WTC11 (cell line): Measurements from ENCODE around the gene CHAT. TPM values are rescaled to one million over a fixed set of nuclear protein-coding genes. Genes with fewer than 3 reads are reported as not detected.
A peak's percentile ranks its signal among the peaks of the same experiment; 100 is the strongest.

Source experiments
- ATAC-seq: fragments of 200-7000 bp; cut with Tn5 transposase; 2 replicates; pipeline ENCODE4 v1.10.0; 2021; ENCODE audit warnings: mild to moderate bottlenecking, moderate library complexity
- CTCF ChIA-PET: fragments of 300-600 bp; sonication (Branson Sonifier 250); formaldehyde crosslinking; loops from one replicate; lab custom pipeline; 2021; ENCODE audit warnings: antibody characterized with exemption; lab: Charles Lee
- POLR2A ChIA-PET: fragments of 350-600 bp; sonication (Branson Sonifier 250); formaldehyde crosslinking; loops from one replicate; lab custom pipeline; 2021; ENCODE audit warnings: antibody characterized with exemption; lab: Charles Lee
- DNase-seq: peaks from one replicate; pipeline ENCODE4 v3.0.0; 2021; ENCODE audit warnings: low spot score
- H3K27ac Mint-ChIP-seq: 2 replicates; pipeline ENCODE4 v1.8.0; 2021; ENCODE audit warnings: mixed read lengths
- H3K27me3 Mint-ChIP-seq: 2 replicates; pipeline ENCODE4 v1.8.0; 2021; ENCODE audit warnings: low read depth, mild to moderate bottlenecking, moderate library complexity, mixed read lengths
- H3K36me3 Mint-ChIP-seq: 2 replicates; pipeline ENCODE4 v1.8.0; 2021; ENCODE audit warnings: mixed read lengths
- H3K4me1 Mint-ChIP-seq: 2 replicates; pipeline ENCODE4 v1.8.0; 2022; ENCODE audit warnings: mixed read lengths
- H3K4me3 Mint-ChIP-seq: 2 replicates; pipeline ENCODE4 v1.8.0; 2021; ENCODE audit warnings: mild to moderate bottlenecking, moderate library complexity, mixed read lengths
- H3K9me3 Mint-ChIP-seq: 2 replicates; pipeline ENCODE4 v1.8.0; 2021; ENCODE audit warnings: mixed read lengths
- AR ChIP-seq: fragments of 250-450 bp; sonication (Bioruptor Pico); IDR thresholded peaks from 2 replicates; pipeline ENCODE4 v1.9.0; 2021; ENCODE audit warnings: mild to moderate bottlenecking
- ATF2 ChIP-seq: sonication (generic); formaldehyde crosslinking; IDR thresholded peaks from 2 replicates; pipeline ENCODE4 v1.8.1; 2022; ENCODE audit warnings: low read depth, missing genetic modification reagents, borderline replicate concordance
- CREB1 ChIP-seq: sonication (generic); formaldehyde crosslinking; IDR thresholded peaks from 2 replicates; pipeline ENCODE4 v1.8.0; 2023; ENCODE audit warnings: mild to moderate bottlenecking, missing genetic modification reagents
- FOXK1 ChIP-seq: sonication (generic); formaldehyde crosslinking; IDR thresholded peaks from 2 replicates; pipeline ENCODE4 v1.8.0; 2022; ENCODE audit warnings: mild to moderate bottlenecking, moderate library complexity, missing genetic modification reagents
- GABPB1 ChIP-seq: sonication (generic); formaldehyde crosslinking; IDR thresholded peaks from 2 replicates; pipeline ENCODE4 v1.8.1; 2023; ENCODE audit warnings: mild to moderate bottlenecking, missing genetic modification reagents
- MLX ChIP-seq: sonication (generic); formaldehyde crosslinking; IDR thresholded peaks from 2 replicates; pipeline ENCODE4 v1.8.1; 2023; ENCODE audit warnings: mild to moderate bottlenecking, missing genetic modification reagents, moderate library complexity
- MYBL2 ChIP-seq: sonication (generic); formaldehyde crosslinking; IDR thresholded peaks from 2 replicates; pipeline ENCODE4 v1.8.1; 2023; ENCODE audit warnings: mild to moderate bottlenecking, moderate library complexity, missing genetic modification reagents
- USF1 ChIP-seq: sonication (generic); formaldehyde crosslinking; IDR thresholded peaks from 2 replicates; pipeline ENCODE4 v1.8.0; 2022; ENCODE audit warnings: mild to moderate bottlenecking, missing genetic modification reagents
- ZMAT4 ChIP-seq: fragments of 250-450 bp; sonication (Bioruptor Pico); IDR thresholded peaks from 2 replicates; pipeline ENCODE4 v1.9.0; 2021; ENCODE audit warnings: mild to moderate bottlenecking
- ZNF138 ChIP-seq: sonication (generic); formaldehyde crosslinking; conservative IDR thresholded peaks from 2 replicates; pipeline ENCODE4 v1.8.1; 2022; ENCODE audit warnings: mild to moderate bottlenecking, moderate library complexity, missing genetic modification reagents
- ZNF263 ChIP-seq: sonication (generic); formaldehyde crosslinking; IDR thresholded peaks from 2 replicates; pipeline ENCODE4 v1.8.1; 2022; ENCODE audit warnings: low read depth, mild to moderate bottlenecking, moderate library complexity, missing genetic modification reagents
- ZNF396 ChIP-seq: fragments of 250-450 bp; sonication (Bioruptor Pico); IDR thresholded peaks from 2 replicates; pipeline ENCODE4 v1.8.0; 2021; ENCODE audit warnings: mild to moderate bottlenecking, moderate library complexity, borderline replicate concordance
- total RNA-seq: library from RNA; stranded (reverse); gene quantifications from 3 replicates; pipeline ENCODE4 v1.2.3, GENCODE V29; 2021

CHAT gene
- total RNA-seq, 1 experiment from 2014 or later, result not detected

- Mint-ChIP-seq H3K27me3 (peaks cover 54% of the 10 kb centered on the region), H3K4me3 (no peak overlapping the region), H3K9me3 (no peaks in the 10 kb centered on the region), H3K27ac (no peak overlapping the region), H3K36me3 (no peaks in the 10 kb centered on the region), H3K4me1 (peaks cover 3% of the 10 kb centered on the region; the same call in 1 of the 2 replicates)
- POLR2A ChIA-PET, result interaction anchor here (0.7 kb wide), 1 partner anchor 102 kb away, joined by 3 read pairs; no protein-coding TSS in a partner anchor
- DNase-seq, result peak; percentile 6
- no peak for TF ChIP-seq MLX (CRISPR knock-in tag)
- no peak for TF ChIP-seq USF1 (CRISPR knock-in tag)
- TF ChIP-seq ZNF263 (CRISPR knock-in tag), result no peak
- CTCF ChIA-PET, result interaction anchor here (1.6 kb wide), 1 partner anchor 28 kb away, joined by 8 read pairs; no protein-coding TSS in a partner anchor
- no peak for ATAC-seq
These were observed 7.7 kb downstream of the CHAT start for GRCh38 chr10:49621561-49621960.

- POLR2A ChIA-PET, result interaction anchor here (0.7 kb wide), 1 partner anchor 101 kb away, joined by 3 read pairs; no protein-coding TSS in a partner anchor
These were observed 8.9 kb downstream of the CHAT start for GRCh38 chr10:49622426-49623425.

More at GRCh38 chr10:49622426-49623425, 8.9 kb downstream of the CHAT start:
- H3K27me3 Mint-ChIP-seq, result peaks cover 43% of the 10 kb centered on the region
- CTCF ChIA-PET, result interaction anchor here (0.6 to 0.8 kb wide), 3 partner anchors 27 to 78 kb away, joined by 3 read pairs; no protein-coding TSS in a partner anchor
- H3K4me1 Mint-ChIP-seq, result peaks cover 3% of the 10 kb centered on the region; the same call in 1 of the 2 replicates
- no peak overlapping the region for H3K27ac Mint-ChIP-seq
- no peaks in the 10 kb centered on the region for H3K9me3 Mint-ChIP-seq
- H3K4me3 Mint-ChIP-seq, result no peak overlapping the region
- DNase-seq (peak; percentile 5), ATAC-seq (no peak)
- no peaks in the 10 kb centered on the region for H3K36me3 Mint-ChIP-seq
- TF ChIP-seq ZNF396 (CRISPR knock-in tag), result no peak
- TF ChIP-seq ATF2 (CRISPR knock-in tag), result no peak
- no peak for TF ChIP-seq GABPB1 (CRISPR knock-in tag)
- no peak for TF ChIP-seq FOXK1 (CRISPR knock-in tag)
- TF ChIP-seq CREB1 (CRISPR knock-in tag), result no peak
- TF ChIP-seq MYBL2 (CRISPR knock-in tag), result no peak
- no peak for TF ChIP-seq ZMAT4 (CRISPR knock-in tag)
- TF ChIP-seq AR (CRISPR knock-in tag), result no peak
- TF ChIP-seq ZNF138 (CRISPR knock-in tag), result no peak
